HG03066 (cell line): ENCODE data around the gene NOX4.

Source experiments
- ATAC-seq: cut with Tn5 transposase; IDR thresholded peaks from one replicate; pipeline ENCODE4 v1.9.1; 2021; ENCODE audit warnings: low read depth; ENCODE audit not compliant: unreplicated experiment

NOX4 gene

DNA sequence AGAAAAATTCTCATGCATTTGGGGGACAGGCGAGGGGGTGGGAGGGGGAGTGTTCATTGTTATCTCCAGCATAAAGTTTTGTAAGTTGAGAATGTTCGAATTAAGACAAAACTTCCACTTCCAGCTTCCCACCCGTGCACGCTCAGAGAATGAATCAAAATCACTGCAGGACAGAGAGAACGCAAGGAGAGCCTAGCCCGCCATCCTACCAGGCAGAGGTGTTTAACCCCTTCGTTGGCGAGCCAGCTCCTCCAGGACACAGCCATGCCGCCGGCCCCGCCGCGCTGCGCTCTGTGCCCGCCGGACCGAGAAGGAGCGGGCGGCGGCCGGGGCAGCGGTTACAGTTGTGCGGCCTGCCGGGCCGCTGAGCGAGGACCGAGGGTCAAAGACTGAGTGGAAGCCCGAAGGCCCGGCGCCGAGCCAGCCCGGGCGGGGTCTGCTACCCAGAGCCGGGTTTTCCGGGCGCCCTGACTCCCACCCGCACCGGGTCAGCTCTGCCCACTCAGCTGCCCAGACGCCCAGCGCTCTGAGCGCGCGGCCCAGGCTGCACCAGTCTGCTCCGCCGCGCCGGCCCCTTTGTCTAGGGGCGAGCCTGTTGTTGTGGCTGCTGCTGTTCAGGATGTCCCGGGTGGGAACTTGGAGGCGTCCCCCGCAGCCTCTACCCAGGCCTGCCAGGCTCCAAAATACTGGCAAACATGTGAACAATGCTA lies at the start of gene NOX4:
Gene NOX4 (minus strand): TSS at position 395 of the 710 bp plus-strand sequence. CDS start 129 bp downstream, at position 266.
- ATAC-seq = no peak

DNA sequence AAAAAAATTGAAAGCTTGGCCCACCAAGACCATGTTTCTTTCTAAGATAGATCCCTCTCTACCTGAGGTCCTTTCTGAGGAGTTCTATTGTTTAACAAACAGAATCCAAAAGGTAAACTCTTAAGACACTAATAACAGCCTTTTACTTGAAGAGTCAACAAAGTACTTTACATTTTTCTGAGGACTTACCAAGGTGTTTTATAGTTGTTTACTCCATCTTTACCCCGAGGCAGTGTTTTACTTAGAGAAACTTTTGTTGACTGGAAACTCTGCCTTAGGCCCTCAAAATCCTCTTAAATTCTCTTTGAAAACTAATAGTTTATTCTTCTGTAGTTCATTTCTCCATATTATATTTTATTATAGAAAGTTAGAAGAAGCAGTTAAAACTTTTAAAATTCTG lies 49.7 kb upstream of the NOX4 start:
- ATAC-seq = no peak

DNA sequence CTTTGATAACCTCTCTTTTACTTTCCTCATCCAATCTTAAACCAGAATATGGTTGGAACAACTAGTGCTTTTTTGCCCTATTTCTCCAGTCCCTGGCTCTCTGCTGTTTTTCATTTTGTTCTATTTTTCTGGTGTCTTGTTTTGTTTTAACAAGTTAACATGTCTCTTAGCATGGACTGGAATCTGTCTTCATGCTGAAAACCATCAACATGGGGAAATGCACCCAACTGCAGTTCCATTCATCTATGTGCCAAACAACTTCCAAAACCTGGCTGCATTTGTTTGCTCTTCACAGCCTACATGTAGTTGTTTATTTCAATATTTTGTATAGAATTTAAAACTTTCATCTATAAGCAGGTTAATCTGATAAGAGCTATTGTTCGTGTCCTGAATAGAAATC lies 46.8 kb upstream of the NOX4 start:
- no peak for ATAC-seq

DNA sequence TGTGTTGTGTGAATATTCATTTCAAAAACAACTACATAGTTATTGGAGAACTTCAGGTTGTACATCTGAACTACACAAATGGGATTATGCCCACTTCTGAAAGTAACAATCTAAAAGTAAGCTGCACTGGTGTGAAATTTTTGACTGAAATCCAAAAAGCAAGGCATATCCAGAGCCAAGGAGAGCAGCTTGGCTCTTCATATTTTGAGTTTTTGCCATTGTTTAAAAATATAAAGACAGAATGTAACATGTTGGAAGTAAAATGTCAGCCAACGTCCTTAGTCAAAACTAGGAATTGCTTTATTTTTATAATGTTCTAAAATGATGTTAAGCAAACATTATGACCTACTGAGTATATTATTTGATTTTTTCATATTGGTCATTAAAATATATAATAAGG lies 45.8 kb upstream of the NOX4 start:
- ATAC-seq = no peak

DNA sequence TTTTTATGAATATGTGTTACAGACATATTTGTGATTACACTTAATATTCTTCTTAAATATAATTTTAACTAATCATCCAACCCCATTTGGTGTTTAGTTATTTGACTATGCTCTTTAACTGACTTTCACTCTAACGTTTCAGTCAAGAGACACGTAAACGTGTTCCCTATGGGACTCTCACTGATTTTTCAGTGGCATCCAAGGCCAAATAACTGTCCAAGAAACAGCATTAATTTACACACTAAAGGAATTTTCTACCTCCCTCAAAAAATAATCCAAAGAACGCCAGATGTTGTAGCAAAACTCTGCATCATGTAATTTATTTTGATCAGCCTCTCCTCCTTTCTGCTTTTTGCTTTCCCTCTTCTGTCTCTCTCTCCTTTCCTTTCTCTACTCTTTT lies 44.0 kb upstream of the NOX4 start:
- no peak for ATAC-seq

DNA sequence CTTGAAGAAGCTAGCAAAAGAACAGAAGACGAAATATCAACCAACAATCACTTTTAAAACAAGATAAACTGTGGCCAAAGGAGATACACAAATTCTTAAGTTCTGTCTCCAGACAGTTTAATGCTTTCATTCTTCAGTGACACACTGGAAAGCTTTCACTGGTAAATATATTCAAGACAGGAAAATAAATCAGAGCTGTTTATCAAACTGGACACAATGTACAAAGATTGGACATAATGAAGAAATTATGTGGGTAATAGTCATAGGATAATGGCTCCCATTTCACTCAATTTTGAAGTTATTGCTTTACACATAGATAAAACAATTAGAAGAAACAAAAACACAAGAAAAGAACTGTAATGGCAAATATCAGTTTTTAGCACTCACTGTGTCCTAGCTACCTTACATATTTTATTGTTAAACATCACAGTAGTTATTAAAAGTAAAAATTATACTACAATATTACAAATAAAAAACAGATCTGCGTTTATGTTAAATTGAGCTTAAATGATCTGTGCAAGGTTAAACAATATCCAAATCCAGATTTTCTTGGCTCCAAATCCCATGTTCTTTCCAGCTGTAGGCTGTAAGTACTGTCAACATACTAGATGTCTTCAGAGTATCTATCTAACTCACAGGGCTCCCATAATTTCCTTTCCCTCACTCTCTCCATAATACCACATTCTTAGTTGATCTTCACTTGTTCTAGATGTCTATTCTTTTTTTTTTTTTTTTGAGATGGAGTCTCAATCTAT lies 38.6 kb upstream of the NOX4 start:
- ATAC-seq = no peak

GRCh38 chr11:89521792-89522191 lies 30.6 kb upstream of the NOX4 start:
- ATAC-seq = no peak

DNA sequence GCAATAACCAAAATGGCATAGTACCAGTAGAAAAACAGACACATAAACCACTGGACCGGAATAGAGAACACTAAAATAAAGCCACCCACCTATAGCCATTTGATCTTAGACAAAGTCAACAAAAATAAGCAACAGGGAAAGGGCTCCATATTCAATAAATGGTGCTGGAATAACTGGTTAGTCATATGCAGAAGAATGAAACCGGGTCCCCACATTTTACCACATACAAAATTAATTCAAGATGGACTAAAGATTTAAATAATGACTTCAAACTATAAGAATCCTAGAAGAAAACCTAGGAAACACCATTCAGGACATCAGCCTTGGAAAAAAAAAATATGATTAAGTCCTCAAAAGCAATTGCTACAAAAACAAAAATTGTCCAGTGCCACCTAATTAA lies 30.1 kb upstream of the NOX4 start:
- ATAC-seq = no peak

DNA sequence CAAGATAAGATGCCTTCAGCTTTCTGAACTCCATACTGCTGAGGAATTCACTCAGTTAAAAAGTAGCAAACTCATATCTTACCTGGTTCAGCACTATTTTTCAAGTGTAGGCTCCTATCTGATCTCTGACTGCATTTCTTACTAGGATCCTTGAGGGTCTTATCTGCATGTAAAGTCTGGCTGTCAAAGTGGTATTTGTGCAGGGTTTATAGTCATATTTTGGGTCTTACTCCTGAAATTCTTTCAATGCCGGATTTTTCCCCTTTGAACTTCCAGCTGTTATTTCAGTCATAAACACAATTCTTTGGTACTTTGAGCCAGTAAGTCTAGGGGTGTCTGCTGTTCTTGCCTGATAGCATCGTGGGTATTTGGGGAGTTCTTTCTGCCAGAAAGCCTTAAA lies 25.3 kb upstream of the NOX4 start:
- ATAC-seq = no peak

GRCh38 chr11:89508544-89508943 lies 17.4 kb upstream of the NOX4 start:
- no peak for ATAC-seq

DNA sequence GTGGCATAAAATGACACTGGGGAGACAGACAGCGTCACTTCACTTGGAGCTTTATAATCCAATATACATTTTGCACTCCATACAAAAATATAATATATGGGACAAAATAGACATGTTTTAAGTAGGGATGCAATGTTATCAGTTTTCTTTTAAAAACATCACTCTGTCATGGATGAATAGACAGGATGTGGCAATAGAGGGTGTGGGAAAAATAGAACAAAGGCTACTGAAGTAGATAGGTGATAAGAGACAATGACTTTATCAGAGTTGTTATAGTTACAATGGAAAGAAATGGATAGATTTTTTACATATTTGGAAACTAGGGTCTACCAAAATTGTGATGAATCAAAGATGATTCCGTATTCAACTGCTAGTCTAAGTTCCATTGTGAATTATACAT lies 13.1 kb upstream of the NOX4 start:
- ATAC-seq = no peak

DNA sequence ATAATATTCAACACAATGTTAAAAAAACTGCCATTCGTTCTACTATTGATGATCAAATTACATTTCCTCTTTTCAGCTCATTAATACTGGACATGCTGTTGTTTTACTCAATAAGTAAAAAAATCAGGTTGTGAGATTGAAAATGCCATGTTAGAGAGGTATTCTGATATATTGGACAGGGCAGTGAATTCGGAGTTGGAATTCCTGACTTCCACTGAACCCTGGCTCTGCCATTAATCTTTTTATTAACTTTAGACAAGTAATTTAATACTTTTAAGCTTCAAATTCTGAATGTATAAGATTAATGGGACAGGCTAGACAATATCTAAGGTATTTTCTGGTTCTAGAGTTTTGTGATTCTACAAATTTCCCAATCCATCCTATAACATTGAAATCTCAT lies 12.2 kb upstream of the NOX4 start:
- no peak for ATAC-seq

DNA sequence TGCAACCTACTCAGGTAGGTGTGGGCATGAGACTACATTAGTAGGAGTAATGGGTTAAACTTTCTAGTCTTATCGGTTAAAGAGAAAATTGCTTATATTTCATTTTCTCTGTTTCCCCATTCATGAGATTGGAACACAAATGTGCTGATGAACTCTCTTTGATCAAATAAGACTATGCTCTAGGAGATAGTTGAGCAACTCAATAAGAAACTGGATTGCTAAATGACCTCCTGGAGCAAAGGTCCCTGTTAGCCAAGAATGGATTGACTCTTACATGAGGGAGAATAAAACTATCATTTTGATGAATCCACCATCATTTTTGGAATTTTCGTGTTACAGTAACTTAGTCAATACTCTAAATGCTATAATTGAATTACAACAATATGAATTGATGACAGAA lies 11.1 kb upstream of the NOX4 start:
- no peak for ATAC-seq

GRCh38 chr11:89500336-89500735 lies 9.2 kb upstream of the NOX4 start:
- ATAC-seq = no peak

- ATAC-seq = no peak
Observed at GRCh38 chr11:89498845-89499448, 7.8 kb upstream of the NOX4 start.

- no peak for ATAC-seq
Observed at GRCh38 chr11:89495951-89496350, 4.8 kb upstream of the NOX4 start.

DNA sequence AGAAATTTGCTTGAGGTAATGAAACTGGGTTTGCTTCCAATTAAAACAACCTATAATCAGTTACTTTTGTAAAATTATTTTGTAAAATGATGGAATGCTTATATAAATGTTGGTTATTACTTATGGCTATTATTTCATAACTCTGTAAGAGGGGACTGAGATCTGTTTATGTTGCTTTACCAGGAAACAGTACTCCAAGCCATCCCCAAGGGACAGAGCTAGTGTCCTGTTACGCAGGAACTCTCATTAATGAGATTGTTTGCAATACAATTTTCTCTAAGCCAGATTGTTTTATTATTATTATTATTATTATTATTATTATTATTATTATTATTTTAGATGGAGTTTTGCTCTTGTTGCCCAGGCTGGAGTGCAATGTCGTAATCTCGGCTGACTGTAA lies 2.3 kb upstream of the NOX4 start:
- ATAC-seq = no peak

DNA sequence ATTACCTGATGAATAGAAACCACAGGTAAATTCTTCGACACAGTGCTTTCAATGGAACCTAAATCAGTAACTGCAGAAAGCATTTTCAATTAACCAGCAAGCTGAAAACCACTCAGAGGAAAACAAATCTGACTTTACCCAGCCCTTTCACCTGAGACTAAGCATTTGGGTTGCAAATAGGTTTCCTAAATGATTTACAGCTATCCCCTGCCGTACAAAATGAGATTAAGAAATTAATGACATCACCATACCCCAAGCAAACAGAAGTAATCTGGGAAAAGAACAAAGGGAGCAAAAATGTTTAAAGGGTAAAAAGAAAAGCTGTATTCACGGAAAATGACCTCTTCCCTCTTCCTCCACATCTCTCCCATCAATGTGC lies 584 bp downstream of the NOX4 start:
- ATAC-seq = no peak

DNA sequence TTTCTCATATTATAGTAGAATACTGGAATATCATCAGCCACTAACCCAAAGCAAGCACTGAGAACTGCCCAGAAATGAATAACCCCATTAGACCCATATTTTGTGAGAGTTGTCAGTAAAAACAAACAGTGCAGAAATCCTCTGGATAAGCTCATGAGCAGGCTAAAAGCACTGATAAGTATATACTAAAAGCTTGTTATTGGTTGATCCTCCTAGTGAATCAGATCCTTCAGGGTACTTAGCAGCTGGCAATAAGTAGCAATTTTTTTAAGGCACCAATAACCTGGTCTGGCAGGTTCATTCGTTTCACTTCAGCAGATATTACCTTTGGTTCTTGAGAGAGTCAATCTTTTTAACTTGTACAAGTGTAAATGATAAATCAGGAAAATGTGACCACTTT lies 1.2 kb downstream of the NOX4 start:
- ATAC-seq = no peak

DNA sequence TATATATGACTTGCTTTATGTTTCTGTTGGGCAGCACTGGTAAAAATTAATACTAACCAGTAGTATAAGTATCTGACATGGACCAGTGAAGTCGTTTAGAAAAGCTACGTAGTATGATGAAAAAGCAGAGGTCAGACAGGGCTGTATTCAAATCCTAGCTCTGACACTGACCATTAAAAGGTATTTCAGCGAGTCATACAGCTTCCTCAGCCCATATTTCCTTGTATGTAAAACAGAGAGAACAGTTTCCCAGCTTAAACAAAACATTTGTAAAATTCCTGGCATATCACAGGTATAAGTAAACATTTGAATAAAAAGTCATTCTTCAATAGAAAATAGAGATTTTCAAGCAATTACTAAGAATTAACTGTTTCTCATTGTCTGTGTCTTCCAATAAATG lies 4.2 kb downstream of the NOX4 start:
- ATAC-seq = no peak

DNA sequence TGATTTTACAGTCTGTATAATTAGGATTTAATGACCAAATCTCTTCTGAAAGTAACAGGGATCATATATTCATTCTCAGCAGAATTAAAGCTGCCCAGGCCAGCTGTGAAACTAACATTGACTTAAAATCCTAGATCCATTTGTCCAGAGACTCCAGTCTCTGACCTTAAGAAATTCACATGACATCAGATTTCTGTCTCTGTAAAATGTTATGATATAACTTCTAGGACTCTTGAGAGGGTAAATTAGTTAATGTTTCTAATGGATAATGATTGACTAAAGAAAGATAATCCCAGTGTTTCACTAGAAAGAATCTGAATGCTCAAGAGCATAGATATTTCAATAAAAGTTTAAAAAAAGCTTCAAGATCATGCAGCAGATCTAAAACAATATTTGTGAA lies 6.3 kb downstream of the NOX4 start:
- no peak for ATAC-seq

GRCh38 chr11:89477175-89477574 lies 14.0 kb downstream of the NOX4 start:
- ATAC-seq = no peak
